DND-41 (cell line): ENCODE results near the gene MACROD2.

ENCODE experiments used
- CTCF ChIP-seq: IDR thresholded peaks from 2 replicates; pipeline ENCODE4 v1.5.1; 2012; ENCODE audit warnings: borderline replicate concordance, low read length, moderate library complexity, mild to moderate bottlenecking; ENCODE audit not compliant: poor library complexity, severe bottlenecking; ENCODE audit errors: extremely low read depth
- EZH2 ChIP-seq: IDR thresholded peaks from 3 replicates; pipeline ENCODE4 v1.6.1; 2012; ENCODE audit warnings: borderline replicate concordance, low read depth, mild to moderate bottlenecking, moderate library complexity, low read length, inconsistent platforms; ENCODE audit not compliant: severe bottlenecking

- no peak for TF ChIP-seq CTCF
- TF ChIP-seq EZH2: no peak
Measured at GRCh38 chr20:14148042-14148441, 152.7 kb downstream of the MACROD2 start.
